GM06990 (cell line): Measurements from ENCODE around the gene C10orf88.

Experiments
- DNase-seq: peaks from one replicate; pipeline ENCODE4 v3.0.0-alpha.2; 2011; ENCODE audit not compliant: insufficient read length; ENCODE audit errors: extremely low read depth
- H3K27me3 ChIP-seq: replicated peaks from 2 replicates; pipeline ENCODE4 v1.6.0; 2011; ENCODE audit warnings: low read length; ENCODE audit not compliant: control insufficient read depth, insufficient read depth
- H3K36me3 ChIP-seq: 2 replicates; pipeline ENCODE4 v1.5.1; 2011; ENCODE audit warnings: low read length; ENCODE audit not compliant: control insufficient read depth, insufficient read depth
- H3K4me3 ChIP-seq: replicated peaks from 2 replicates; pipeline ENCODE4 v1.5.1; 2011; ENCODE audit warnings: low read depth, mild to moderate bottlenecking, control low read depth, low read length
- TF ChIP-seq, protein P1 (sequence below): IDR thresholded peaks from 2 replicates; pipeline ENCODE4 v1.5.1; 2011; ENCODE audit warnings: low read length, control low read depth, mild to moderate bottlenecking, inconsistent platforms; ENCODE audit not compliant: insufficient read depth, poor library complexity, severe bottlenecking

C10orf88 gene

DNA sequence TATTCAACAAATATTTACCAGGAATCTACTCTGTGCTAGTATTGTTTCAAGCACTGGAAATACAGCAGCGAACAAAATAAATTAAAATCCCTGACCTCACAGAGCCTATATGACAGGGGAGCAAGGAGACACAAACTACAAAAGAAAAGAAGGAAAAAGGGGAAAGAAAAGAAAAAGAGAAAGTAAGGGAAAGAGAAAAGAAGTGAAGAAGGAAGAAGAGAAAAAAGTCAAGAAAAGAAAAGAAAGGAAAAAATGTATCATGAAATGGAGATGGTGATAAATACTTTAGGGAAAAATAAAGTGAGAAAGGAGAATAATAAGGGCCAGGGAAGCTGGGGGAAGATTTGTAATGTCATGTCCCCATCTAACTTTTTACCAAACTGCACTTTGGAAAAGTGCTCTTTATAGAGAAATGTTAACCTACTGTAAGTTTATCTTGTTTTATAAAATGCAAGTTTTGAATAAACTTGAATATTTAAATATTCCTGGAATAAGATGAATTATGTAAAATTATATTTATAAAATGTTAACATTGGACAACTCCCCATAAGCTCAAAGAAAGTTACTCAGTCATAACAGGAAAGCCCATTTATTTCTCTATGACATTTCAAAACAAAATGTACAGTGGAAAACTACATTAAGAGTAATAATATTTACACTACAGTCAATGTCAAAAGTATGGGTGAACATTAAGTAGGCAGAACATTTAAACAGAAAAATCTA, 14.7 kb downstream of the C10orf88 start:
- Histone ChIP-seq H3K27me3 (no peaks in the 10 kb centered on the region), H3K36me3 (peaks cover 1% of the 10 kb centered on the region; the same call in 1 of the 2 replicates), H3K4me3 (no peak overlapping the region)
- no peak for DNase-seq
- TF ChIP-seq, protein P1, sequence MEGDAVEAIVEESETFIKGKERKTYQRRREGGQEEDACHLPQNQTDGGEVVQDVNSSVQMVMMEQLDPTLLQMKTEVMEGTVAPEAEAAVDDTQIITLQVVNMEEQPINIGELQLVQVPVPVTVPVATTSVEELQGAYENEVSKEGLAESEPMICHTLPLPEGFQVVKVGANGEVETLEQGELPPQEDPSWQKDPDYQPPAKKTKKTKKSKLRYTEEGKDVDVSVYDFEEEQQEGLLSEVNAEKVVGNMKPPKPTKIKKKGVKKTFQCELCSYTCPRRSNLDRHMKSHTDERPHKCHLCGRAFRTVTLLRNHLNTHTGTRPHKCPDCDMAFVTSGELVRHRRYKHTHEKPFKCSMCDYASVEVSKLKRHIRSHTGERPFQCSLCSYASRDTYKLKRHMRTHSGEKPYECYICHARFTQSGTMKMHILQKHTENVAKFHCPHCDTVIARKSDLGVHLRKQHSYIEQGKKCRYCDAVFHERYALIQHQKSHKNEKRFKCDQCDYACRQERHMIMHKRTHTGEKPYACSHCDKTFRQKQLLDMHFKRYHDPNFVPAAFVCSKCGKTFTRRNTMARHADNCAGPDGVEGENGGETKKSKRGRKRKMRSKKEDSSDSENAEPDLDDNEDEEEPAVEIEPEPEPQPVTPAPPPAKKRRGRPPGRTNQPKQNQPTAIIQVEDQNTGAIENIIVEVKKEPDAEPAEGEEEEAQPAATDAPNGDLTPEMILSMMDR, result no peak

DNA sequence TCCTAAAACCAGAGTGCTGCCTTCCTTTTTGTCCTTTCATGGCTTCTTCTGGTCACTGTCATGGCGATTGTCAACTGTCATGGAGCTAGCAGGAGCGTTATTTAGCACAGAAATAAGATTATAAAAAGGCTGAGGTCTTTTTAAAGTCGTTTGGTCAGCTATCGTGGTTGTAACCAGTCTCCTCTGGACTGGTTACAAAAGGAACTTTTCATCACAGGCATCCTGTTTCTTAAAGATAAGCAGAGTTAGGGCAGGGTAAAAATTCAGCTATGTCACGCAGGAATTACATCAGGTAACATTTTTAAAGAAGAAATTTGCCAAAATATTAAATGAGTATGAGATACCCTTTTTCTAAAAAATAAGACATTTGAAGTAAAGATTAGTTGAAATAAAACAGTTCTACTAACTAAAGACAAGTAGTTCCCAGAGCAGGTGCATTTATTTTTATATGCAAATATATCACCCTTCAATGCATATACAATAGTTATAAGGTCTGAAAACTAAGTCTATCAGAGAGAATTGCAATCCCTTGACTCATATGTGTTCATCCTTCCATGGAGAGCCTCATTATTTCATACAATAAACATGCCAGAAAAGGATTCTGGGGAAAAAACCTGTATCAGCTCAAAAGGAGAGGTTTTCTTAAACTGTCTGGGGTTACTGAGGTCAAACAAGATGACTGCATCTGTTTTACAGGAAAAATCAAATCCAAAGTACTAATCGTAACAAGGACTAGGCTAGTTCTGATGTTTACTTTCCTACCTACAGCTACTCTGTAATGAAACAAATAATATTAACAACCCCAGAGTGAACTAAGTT, 22.7 kb downstream of the C10orf88 start:
- H3K36me3 ChIP-seq, result no peaks in the 10 kb centered on the region
- DNase-seq, result no peak
- H3K27me3 ChIP-seq, result no peaks in the 10 kb centered on the region
- no peak overlapping the region for H3K4me3 ChIP-seq
- TF ChIP-seq, protein P1, result no peak

DNA sequence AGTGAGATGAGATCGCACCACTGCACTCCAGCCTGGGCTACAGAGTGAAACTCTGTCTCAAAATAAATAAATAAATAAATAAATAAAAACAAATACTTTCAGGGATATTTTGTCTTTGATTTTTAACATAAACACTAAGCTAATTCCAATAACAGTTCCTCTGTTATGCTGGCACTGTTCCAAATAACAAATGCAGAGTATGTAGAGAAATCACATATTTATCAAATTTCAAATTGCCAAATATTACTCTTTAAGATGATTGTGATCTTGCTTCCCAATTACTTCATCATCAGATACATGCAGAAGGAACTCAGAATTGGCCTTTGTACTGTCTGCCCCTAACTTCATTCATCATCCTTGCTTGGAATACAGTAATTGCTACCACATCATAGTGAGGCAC, 23.9 kb downstream of the C10orf88 start:
- Histone ChIP-seq H3K4me3 (no peak overlapping the region), H3K27me3 (no peaks in the 10 kb centered on the region), H3K36me3 (no peaks in the 10 kb centered on the region)
- TF ChIP-seq, protein P1, result no peak
- DNase-seq, result no peak

DNA sequence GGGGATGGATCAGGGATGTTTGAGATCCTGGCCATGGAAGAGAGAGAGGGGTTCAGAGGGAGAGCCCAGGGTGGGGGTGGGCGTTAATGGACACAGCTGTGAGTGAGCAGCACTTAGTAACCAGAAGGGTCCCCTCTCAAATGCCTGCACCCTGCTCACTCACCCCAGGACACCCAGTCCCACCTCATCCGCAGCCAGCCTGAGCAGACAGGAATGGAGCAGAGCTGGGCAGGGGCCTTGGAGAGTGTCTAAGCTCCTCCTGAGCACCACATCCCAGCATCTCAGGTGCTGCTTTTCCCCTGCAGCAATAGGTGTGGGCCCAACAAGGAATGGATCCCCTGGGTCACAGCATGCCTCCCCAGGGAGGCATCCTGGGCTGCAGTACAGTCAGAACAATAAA, 38.3 kb downstream of the C10orf88 start:
- no peaks in the 10 kb centered on the region for H3K36me3 ChIP-seq
- TF ChIP-seq, protein P1, result no peak
- H3K4me3 ChIP-seq, result no peak overlapping the region
- DNase-seq, result no peak
- no peaks in the 10 kb centered on the region for H3K27me3 ChIP-seq

DNA sequence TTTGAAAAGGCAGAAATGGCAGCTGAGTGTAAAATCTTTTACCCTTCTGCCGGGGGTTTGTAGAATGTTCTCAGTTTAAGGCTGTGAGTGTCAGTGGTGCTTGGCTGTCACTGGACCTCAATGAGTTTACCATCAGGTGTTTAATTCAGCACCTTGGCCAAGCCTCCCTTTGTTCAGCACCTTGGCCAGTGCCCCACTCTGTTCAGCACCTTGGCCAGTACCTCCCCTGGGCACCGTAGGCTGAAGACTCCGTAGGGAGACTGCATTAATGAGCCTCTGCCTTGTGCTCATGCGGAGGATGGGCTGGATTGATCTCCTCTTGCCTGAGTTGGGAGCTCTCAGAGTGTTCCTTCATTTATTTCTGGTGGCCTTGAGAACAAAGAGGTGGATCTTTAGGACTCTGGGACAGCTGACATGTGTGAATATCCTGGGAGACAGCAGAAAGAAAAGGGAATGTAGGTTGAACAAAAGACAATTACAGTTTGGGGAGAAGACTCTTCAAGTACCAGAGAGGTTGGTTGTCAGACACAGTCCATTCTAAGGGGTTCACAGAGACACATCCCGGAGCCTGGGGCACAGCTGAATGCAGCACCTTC, 42.0 kb downstream of the C10orf88 start:
- TF ChIP-seq, protein P1, result no peak
- DNase-seq, result no peak

More for the DNA sequence above, 42.0 kb downstream of the C10orf88 start:
- Histone ChIP-seq H3K4me3 (no peak overlapping the region), H3K36me3 (no peaks in the 10 kb centered on the region), H3K27me3 (no peaks in the 10 kb centered on the region)
